HG03139 (cell line): ENCODE measurements around the gene EIF3L.

ENCODE experiments used
- ATAC-seq: cut with Tn5 transposase; IDR thresholded peaks from one replicate; pipeline ENCODE4 v1.9.1; 2021; ENCODE audit not compliant: unreplicated experiment

The EIF3L gene

DNA sequence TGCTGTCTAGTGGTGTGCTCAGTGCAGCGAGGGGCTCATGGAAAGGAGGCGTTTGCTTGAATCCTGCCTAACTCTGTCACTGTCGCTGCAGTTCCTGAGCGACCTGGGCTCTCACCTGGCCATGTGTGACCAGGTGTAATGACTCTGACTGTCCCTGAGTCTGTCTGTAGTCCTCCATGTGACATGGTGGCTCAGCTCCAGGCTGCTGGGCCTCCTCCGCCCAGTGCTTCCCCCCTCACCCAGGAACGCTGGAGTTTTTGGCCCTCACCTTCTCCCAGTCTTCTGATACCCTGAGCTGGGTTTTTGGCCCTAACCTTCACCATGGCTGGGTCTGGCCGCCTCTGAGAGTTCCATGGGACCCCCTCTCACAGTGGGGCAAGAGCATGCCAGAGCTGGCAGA lies 77.1 kb downstream of the EIF3L start:
- no peak for ATAC-seq

DNA sequence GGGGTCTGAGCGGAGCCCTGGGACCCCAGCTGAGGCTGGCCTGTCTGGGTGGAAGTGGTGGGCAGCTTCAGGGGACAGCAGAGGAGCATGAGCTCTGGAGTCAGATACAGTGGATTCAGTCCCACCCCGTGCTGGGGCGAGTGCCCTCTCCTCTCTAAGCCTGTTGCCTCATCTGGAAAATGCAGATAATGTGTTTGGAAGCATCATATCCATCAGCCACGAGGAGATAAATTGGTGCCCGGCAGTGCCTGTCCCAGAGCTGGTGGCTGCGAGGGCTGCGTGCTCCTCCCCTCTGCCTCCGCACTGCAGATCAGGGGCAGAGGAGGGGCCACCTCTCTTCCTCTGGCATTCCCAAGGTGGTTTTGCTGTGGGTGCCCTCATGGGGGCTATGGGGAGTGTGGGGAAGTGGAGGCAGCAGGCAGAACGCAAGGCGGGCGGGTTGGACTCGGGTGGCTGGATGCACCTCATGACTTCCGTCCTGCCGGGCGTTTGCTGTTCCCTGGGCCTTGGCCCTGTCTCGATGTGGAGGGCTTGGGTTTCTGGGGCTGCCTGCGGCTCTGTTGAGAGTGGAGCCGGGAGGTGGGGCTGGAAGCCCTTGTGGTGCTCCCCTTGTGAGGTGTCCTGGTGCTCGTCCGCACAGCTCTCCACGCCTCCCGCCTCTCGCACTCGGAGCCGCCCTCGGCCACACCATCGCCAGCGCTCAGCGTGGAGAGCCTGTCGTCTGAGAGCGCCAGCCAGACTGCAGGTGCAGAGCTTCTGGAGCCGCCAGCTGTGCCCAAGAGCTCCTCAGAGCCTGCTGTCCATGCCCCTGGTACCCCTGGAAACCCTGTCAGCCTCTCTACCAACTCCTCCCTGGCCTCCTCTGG lies 77.8 kb downstream of the EIF3L start:
- ATAC-seq, result no peak

DNA sequence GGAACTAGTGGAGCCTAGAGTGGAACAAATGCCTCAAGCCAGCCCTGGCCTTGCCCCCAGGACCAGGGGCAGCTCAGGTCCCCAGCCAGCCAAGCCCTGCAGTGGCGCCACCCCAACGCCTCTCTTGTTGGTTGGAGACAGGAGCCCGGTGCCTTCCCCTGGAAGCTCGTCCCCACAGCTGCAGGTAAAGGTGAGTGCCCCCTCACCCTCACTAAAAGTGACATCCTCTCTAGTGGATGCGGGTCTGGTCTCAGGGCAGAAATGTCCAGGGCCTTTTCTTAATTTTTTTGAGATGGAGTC lies 78.4 kb downstream of the EIF3L start:
- ATAC-seq, result no peak

DNA sequence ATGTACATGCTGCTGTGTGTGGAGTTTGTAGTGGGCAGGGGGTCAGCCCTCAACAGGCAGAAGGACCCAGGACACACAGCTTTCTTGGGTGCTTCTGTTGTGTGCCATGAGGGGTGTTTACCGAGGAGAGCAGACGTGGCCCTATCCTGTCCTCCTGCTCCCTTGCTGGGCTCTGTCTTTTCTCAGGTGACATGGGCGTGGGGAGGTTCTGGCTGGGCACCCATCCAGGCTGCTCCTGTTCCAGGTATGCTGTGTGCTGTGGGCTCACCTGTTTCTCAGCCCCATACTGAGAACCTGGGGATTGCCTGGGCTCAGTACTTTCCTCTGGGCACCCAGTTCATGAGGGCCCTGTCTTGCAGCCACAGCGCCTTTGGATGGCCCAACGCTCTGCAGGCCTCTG lies 80.2 kb downstream of the EIF3L start:
- ATAC-seq, result no peak

DNA sequence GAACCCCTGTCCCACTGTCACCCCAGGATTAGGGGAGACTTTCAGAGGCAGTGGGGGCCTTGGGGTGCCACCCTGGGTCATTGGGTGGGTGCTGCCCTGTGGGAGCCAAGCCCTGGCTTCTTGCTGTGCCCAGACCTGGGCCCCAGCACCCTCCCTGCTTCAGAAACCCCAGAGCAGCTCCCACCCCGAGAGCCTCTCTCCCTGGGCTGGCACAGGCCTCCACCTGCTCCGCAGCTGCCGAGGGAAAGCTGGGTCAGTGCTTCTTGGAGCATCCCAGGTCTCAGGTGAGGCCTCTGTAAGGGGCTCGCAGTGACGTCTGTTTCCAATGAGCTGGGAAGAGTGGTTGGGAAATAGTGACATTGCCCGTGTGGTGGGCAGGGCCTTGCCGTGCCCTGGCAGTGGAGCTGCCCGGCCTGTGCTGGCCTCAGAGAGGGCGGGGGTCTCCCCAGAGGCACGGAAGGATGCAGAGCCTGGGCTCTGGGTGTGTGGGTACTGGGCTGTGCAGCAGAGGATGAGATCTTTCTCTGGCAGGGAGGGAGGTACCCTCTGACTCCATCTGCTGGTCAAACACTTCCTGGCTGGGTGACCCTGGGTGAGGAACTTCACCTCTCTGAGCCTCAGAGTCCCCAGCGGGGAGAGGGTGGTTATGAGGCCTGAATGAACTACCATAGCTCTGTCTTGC lies 81.2 kb downstream of the EIF3L start:
- no peak for ATAC-seq

DNA sequence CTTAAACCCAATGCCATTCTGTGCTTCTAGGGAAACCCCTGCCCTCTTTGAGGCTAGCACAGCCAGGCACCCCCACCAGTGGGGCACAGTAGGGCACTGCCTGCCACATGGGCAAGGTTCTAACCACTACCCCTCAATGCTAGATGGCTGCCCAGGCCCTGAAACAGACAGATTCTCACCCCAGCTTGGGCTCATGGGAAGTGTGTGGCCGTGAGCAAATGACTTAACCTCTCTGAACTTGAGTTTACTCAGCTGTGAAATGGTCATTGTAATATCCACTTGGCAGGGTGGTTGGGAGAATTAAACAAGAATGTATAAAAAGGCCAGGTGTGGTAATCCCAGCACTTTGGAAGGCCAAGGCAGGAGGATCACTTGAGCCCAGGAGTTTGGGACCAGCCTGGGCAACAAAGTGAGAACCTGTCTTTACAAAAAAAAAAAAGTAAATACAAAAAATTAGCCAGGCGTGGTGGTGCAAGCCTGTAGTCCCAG lies 81.8 kb downstream of the EIF3L start:
- no peak for ATAC-seq

DNA sequence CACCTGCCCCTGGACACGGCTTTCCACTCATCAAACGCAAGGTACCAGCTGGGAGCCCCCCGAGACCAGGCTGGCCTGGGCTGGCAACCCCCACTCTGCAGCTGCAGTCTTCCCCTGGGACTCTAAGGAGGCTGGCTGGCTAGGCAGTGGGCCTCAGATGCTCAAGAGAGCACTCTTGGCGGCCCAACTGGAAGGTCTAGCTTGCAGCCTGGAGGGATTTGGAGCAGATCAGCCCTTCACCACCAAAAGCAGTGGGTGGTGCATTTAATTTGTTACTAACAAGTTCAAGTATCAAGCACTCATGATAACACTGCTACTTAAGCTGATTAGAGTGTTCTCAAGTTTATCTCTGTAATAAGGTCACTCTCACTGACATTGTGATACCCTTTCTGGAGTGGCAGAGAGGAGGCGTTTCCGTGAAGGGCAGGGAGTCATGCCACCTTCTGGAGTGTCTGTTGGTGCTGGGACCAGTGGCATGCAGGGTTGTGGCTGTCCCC lies 82.7 kb downstream of the EIF3L start:
- no peak for ATAC-seq

DNA sequence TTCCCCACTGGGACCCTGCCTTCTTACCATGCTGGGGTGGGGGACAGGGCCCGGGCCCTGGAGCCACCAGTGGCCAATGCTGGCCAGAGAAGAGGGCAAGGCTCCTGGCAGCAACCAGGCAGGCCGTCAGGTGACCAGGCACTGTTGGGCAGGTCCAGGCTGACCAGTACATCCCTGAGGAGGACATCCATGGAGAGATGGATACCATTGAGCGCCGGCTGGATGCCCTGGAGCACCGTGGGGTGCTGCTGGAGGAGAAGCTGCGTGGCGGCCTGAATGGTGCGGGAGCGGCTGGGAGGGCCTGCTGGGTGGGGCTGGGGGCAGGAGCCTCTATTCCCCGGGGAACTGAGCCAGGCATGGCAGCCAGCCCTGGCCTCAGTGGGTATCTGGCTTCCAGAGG lies 83.2 kb downstream of the EIF3L start:
- ATAC-seq, result no peak

DNA sequence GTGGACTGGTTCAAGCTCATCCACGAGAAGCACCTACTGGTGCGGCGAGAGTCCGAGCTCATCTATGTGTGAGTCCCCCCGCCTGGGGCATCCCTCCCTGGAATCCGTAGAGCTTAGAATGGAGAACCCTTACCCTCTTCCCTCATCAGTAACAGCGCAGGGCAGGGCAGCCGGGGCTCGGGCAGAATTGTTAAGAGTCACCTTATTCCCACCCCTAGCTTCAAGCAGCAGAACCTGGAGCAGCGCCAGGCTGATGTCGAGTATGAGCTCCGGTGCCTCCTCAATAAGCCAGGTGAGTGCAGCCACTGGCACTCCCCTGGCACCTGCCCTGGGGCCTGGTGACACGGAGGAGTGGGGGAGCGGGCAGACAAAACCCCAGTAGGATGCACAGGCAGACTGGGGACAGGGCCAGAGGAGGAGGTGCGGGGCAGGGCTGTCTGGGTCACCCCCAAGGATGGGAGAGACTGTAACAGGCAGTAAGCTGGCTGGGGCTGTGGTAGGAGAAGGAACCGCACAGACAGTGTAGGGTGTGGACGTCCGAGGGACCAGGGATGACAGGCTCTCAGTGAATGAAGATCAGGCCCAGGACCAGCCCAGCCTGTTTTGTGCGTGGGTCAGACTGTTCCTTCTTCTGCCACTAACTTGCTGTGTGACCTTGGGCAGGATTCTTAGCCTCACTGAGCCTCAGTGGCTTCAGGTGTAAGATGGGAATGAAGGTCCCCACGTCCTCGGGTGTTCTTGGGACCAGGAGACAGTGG lies 83.8 kb downstream of the EIF3L start:
- ATAC-seq, result no peak

DNA sequence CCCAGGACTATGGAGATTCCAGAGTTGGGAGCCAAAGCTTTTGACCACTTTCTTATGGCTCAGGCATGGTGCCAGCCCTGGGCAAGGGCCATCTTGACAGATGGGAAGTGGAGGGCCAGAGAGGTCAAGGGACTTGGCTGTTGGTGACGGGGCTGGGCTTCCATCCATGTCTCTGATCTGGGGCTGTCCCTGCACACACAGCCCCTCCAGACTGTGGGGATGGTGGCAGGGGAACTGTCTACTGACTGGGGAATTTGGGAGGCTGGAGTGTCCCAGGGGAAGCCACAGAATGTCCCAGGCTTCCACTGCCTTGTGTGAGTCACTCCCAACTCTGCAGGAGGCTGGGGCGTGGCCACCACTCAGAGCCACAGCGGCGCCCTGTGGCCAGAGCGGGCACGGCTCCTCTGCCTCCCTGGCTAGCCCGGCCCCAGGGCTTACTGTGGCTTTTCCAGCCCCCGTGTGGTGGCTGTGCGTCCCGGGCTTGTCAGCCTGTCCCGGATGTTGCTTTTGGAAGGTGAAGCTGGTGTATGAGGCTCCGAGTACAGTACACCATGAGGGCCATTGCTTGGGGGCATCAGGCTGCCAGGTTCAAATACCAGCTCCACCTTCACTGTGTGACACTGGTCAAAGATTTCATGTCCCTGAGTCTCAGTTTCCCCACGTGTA lies 84.6 kb downstream of the EIF3L start:
- ATAC-seq, result peak; percentile 63
